Right lobe of liver (tissue), 4 donors: Measurements from ENCODE around the gene PELI2.

Experiments used
- POLR2A ChIP-seq: fragments of 450-650 bp; IDR thresholded peaks from one replicate; pipeline ENCODE4 v1.6.1; 2017; ENCODE audit warnings: antibody characterized with exemption, mild to moderate bottlenecking
- TF ChIP-seq, protein P1 (sequence below), 4 donors: fragments of 200-600 bp in 3 of 4; fragments of 450-650 bp in 1 of 4; IDR thresholded peaks; one replicate each; pipeline versions ENCODE4 v1.5.1 to v1.8.0; 2016 to 2022; ENCODE audit warnings: antibody characterized with exemption in 4 of 4, mild to moderate bottlenecking in 2 of 4
- donor health status: DM: no; HTN: no; CAD: no.
- donor health status: DM: no; HTN: no; CAD: no.
- donor health status: DM: no; HTN: yes; CAD: no.

DNA sequence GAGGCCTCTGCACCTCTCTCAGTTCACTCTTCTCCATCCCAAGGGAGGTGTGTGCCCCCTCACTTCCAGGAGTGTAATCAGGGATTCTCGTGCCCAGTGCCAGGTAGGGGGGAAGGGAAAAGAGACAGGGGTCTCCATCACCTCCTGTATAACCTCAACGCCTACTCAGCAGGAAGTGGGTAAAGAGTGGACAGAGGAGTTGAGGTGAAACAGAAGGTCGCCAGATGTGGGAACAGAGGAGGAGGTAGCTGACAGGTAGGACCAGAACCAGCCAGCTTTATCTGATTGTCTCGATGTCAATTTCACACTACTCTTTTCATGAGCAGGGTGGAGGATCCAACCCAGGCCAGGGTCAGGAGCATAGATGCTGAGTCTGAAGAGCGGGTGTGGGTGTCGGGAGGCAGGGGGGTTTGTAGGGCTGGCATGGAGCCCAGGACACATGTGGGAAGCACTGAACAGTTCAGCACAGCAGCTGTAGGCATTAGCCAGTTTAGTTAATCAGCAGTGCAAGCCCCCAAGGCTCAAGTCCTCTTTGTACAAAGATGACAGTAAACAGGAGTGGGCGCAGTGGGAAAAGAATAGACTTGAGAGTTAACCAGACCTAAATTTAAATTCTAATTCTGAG, 213.5 kb downstream of the PELI2 start:
- TF ChIP-seq, protein P1, sequence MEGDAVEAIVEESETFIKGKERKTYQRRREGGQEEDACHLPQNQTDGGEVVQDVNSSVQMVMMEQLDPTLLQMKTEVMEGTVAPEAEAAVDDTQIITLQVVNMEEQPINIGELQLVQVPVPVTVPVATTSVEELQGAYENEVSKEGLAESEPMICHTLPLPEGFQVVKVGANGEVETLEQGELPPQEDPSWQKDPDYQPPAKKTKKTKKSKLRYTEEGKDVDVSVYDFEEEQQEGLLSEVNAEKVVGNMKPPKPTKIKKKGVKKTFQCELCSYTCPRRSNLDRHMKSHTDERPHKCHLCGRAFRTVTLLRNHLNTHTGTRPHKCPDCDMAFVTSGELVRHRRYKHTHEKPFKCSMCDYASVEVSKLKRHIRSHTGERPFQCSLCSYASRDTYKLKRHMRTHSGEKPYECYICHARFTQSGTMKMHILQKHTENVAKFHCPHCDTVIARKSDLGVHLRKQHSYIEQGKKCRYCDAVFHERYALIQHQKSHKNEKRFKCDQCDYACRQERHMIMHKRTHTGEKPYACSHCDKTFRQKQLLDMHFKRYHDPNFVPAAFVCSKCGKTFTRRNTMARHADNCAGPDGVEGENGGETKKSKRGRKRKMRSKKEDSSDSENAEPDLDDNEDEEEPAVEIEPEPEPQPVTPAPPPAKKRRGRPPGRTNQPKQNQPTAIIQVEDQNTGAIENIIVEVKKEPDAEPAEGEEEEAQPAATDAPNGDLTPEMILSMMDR (IDR thresholded peaks at IDR 0.05), result no peak
- no peak for TF ChIP-seq POLR2A
